ENCODE data around the gene CNTNAP2. TPM values are rescaled to one million over a fixed set of nuclear protein-coding genes. Genes with fewer than 3 reads are reported as not detected.

Gene CNTNAP2
- total and polyA plus RNA-seq, 11 donors: 0.01 to 2.6 (median 0.31) TPM; not detected in 3

DNA sequence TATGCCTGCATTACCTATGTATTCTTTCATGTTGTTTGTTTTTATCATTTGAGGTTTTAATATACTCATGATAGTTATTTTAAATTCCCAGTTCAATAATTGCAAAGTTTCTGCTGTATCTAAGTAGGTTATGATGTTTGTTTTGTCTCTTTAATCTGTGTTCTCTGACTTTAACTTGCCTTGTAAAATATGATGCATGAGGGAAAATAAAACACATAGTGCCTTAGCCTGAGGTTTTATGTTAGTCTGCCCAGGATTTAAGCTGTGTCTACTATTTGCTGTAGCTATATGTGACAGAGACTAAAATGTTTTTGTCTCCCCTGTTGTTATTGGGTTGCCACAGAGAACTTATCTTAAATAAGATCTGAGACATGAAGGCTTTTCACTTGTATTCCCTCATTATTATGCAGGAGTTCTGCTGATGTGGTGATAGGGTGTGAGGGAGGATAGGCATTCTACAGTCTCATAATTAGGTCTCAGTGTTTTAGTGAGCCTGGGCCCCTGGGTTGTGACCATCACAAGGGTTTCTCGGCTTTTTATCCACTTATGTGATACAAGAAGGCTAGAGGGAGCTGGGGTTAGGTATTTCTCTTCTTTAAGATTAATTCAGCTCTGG, 582.5 kb downstream of the CNTNAP2 start:
- intact Hi-C loops (cut with DNase I): no loop called here
- no peaks in the 10 kb centered on the region for H3K9me3 ChIP-seq
- TF ChIP-seq, protein P1, sequence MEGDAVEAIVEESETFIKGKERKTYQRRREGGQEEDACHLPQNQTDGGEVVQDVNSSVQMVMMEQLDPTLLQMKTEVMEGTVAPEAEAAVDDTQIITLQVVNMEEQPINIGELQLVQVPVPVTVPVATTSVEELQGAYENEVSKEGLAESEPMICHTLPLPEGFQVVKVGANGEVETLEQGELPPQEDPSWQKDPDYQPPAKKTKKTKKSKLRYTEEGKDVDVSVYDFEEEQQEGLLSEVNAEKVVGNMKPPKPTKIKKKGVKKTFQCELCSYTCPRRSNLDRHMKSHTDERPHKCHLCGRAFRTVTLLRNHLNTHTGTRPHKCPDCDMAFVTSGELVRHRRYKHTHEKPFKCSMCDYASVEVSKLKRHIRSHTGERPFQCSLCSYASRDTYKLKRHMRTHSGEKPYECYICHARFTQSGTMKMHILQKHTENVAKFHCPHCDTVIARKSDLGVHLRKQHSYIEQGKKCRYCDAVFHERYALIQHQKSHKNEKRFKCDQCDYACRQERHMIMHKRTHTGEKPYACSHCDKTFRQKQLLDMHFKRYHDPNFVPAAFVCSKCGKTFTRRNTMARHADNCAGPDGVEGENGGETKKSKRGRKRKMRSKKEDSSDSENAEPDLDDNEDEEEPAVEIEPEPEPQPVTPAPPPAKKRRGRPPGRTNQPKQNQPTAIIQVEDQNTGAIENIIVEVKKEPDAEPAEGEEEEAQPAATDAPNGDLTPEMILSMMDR (IDR thresholded peaks at IDR 0.05): no peak
- no peak for TF ChIP-seq POLR2A (IDR thresholded peaks at IDR 0.05)
- ATAC-seq (no peak), DNase-seq (no peak)
- WGBS, 4 donors: 59 to 79% (median 72%) methylated on average over 1 of the region's 1 CpG
- H3K4me3 ChIP-seq: no peak overlapping the region
- H3K36me3 ChIP-seq: no peaks in the 10 kb centered on the region
- no peaks in the 10 kb centered on the region for H3K4me1 ChIP-seq
- no peaks in the 10 kb centered on the region for H3K27me3 ChIP-seq
- H3K27ac ChIP-seq: no peak overlapping the region

DNA sequence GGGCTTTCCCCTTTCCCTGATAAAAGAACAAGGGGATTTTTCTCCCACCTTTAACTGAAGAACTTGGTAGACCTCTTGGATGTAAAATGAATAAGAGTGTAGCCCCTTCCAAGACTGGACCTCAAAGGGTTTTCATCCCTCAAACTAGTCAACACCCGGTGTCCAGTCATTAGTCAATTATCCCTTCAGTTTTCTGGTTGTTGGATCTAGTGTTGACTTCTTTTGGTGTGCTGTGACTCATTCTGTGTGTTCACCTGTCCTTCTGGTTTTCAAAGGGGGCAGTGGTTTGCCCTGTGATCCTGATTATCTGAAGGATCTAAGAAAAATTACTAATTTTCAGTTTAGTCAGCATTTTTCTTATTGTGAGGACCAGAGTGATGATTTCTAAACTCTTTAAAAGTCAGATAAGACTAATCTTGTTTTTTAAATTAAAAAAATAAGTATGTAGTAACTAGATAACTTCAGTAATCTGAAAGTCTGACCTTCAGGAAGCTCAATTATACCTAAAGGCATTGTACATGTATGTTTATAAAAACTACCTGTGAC, 583.5 kb downstream of the CNTNAP2 start:
- DNase-seq (no peak), ATAC-seq (no peak)
- Histone ChIP-seq H3K9me3 (no peaks in the 10 kb centered on the region), H3K36me3 (no peaks in the 10 kb centered on the region), H3K27ac (no peak overlapping the region), H3K27me3 (no peaks in the 10 kb centered on the region), H3K4me3 (no peak overlapping the region), H3K4me1 (no peaks in the 10 kb centered on the region)
- intact Hi-C loops (cut with DNase I): no loop called here
- WGBS, 4 donors: 81 to 91% (median 87%) methylated on average over 1 of the region's 1 CpG
- no peak for TF ChIP-seq POLR2A (IDR thresholded peaks at IDR 0.05)

DNA sequence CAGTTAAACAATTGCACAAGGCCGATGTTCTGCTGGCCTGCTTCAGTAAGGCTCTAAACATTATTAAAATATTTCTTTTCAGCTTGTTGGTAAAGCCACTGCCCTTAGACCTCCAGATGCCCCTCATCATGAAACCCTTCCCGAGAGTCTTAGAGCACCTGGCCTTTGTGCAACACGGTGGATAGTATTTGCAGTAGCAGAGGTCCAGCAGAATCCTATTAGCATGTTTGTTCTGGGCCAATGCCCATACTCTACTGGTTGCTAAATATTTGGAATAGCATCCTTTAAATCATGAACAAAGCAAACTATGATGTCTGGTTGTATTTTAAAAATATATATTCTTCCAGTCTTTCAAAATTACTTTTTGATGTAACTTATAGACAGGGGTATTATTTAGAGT, 584.6 kb downstream of the CNTNAP2 start:
- Histone ChIP-seq H3K9me3 (no peaks in the 10 kb centered on the region), H3K4me3 (no peak overlapping the region), H3K27ac (no peak overlapping the region), H3K4me1 (no peaks in the 10 kb centered on the region), H3K27me3 (no peaks in the 10 kb centered on the region), H3K36me3 (no peaks in the 10 kb centered on the region)
- ATAC-seq (no peak), DNase-seq (no peak)
- TF ChIP-seq, protein P1 (IDR thresholded peaks at IDR 0.05): no peak
- TF ChIP-seq POLR2A (IDR thresholded peaks at IDR 0.05): no peak
- intact Hi-C loops (cut with DNase I): no loop called here
- 50 to 61% (median 58%) methylated on average over 3 of the region's 3 CpGs for WGBS, 4 donors

DNA sequence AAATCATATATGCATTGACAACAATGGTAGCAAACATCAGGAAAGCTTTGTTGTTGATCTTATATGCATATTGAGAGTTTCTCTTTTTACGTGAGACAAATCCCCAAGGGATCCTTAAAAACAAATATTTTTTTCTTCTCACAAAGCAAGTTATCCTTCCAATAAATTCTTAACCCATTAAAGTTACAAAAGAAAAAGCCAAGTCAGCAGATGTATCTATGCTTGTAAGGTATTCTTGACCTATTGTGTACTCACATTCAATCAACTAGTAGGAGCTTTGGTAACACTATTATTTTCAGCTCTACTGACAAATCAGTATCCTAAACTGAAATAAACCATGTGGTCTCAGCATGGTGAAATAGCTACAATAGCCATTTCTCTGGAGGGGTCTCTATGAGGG, 586.3 kb downstream of the CNTNAP2 start:
- TF ChIP-seq, protein P1 (IDR thresholded peaks at IDR 0.05): no peak
- Histone ChIP-seq H3K4me1 (no peaks in the 10 kb centered on the region), H3K36me3 (no peaks in the 10 kb centered on the region), H3K9me3 (no peaks in the 10 kb centered on the region), H3K27me3 (no peaks in the 10 kb centered on the region), H3K4me3 (no peak overlapping the region), H3K27ac (no peak overlapping the region)
- WGBS, 4 donors: 52 to 67% (median 64%) methylated on average over 1 of the region's 1 CpG
- intact Hi-C loops (cut with DNase I): no loop called here
- ATAC-seq (no peak), DNase-seq (no peak)

Measured in heart left ventricle (tissue), 16 donors.